ENCODE measurements around the gene ATOH8.

The ATOH8 gene

DNA sequence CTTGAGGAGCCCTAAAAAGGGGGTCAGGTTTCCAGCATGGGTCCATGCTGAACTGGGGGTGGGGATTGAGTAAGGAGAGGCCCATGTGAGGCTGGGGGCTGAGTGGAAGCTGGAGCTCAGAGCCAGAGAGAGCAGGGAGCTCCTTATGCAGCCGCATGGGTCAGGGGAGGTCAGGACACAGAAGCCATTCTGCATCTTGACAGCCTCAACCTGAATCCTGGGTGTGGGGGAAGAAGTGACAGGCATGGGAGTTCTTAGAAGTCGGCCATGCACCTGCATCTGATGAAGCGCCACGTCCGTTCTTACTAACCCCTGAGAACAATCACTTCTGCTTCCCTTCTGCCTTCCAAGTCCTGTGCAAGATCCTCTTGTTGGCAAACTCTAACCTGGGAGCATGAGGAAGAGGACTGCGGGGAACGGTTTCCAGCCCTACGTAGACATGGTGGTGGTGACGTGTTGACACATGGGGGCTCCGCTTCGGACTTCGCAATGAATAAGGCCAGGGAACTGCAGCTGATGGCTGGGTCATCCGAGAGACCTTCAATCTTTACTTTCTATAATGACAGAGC lies 37.4 kb upstream of the ATOH8 start:
- H3K27ac ChIP-seq = no peak overlapping the region
- TF ChIP-seq, protein P1, sequence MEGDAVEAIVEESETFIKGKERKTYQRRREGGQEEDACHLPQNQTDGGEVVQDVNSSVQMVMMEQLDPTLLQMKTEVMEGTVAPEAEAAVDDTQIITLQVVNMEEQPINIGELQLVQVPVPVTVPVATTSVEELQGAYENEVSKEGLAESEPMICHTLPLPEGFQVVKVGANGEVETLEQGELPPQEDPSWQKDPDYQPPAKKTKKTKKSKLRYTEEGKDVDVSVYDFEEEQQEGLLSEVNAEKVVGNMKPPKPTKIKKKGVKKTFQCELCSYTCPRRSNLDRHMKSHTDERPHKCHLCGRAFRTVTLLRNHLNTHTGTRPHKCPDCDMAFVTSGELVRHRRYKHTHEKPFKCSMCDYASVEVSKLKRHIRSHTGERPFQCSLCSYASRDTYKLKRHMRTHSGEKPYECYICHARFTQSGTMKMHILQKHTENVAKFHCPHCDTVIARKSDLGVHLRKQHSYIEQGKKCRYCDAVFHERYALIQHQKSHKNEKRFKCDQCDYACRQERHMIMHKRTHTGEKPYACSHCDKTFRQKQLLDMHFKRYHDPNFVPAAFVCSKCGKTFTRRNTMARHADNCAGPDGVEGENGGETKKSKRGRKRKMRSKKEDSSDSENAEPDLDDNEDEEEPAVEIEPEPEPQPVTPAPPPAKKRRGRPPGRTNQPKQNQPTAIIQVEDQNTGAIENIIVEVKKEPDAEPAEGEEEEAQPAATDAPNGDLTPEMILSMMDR (IDR thresholded peaks at IDR 0.05; ENCODE audit: low read depth, low read length, missing control alignments) = no peak
- H3K27me3 ChIP-seq (replicated peaks) = no peaks in the 10 kb centered on the region
- in situ Hi-C loops (cut with HindIII; ENCODE audit: low pct_ligation_motif_present, low sequenced_read_pairs) = loop anchor here (25.0 kb wide), 1 partner anchor 96 kb away; no protein-coding TSS in a partner anchor
- no peak for DNase-seq
- no peak overlapping the region for H3K4me3 ChIP-seq (ENCODE audit: low read depth, low read length)
- H3K36me3 ChIP-seq (replicated peaks) = no peaks in the 10 kb centered on the region

DNA sequence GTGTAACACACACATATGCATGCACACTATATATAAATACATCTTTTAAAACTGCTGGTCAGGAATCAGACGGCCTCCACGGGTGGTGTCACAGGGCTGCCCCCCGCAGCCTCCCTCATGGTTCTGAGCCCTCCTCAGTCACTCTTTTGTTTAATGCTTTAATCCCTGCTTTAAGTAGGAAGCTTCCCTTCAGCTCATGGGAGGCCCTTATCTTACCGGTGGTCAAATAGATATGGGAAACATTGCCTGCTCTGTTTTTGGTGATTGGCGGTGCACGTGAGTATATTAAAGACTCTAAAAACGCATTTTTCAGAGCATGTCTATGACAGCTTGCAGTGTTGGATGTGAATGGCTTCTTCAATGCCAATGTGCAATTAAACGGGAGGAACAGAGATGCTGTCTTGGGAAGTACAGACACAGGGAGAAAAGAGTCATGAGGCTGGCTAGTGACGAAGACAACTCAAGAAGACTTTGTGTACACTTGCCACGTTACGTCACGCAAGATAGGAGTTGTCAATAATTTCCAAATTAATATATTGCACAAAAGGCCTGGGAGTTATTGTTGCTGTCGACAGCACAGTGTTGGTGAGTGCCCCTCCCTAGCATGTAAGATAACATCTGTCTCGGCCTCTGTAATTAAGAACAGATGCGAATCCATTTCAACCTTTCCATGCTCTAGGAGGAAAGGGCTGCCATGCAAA lies 36.3 kb upstream of the ATOH8 start:
- TF ChIP-seq, protein P1 (IDR thresholded peaks at IDR 0.05; ENCODE audit: low read depth, low read length, missing control alignments) = no peak
- in situ Hi-C loops (cut with HindIII; ENCODE audit: low pct_ligation_motif_present, low sequenced_read_pairs) = loop anchor here (25.0 kb wide), 1 partner anchor 95 kb away; no protein-coding TSS in a partner anchor
- Histone ChIP-seq H3K27me3 (replicated peaks) (no peaks in the 10 kb centered on the region), H3K27ac (no peak overlapping the region), H3K4me3 (ENCODE audit: low read depth, low read length) (no peak overlapping the region), H3K36me3 (replicated peaks) (no peaks in the 10 kb centered on the region)
- no peak for DNase-seq

DNA sequence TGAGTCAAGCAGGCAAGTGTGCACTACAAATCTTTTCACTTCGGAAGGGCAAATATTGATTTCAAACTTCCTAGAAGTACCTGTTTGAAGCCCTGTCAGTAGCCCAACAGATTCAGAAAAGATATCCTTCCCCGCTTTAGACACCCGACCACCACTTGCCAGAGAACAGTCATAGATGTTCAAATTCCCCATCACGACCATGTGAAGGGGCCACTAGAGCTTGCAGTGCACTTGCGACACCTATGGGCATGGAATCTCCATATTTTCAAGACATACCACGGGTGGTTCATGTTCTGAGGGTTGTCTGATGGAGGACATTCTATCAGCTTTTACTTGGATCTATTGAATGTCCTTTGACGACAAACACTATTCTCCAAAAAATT lies 35.8 kb upstream of the ATOH8 start:
- no peak for DNase-seq
- no peaks in the 10 kb centered on the region for H3K27me3 ChIP-seq (replicated peaks)
- H3K36me3 ChIP-seq (replicated peaks) = no peaks in the 10 kb centered on the region
- no peak overlapping the region for H3K27ac ChIP-seq
- no peak overlapping the region for H3K4me3 ChIP-seq (ENCODE audit: low read depth, low read length)
- TF ChIP-seq, protein P1 (IDR thresholded peaks at IDR 0.05; ENCODE audit: low read depth, low read length, missing control alignments) = peak; percentile 30
- in situ Hi-C loops (cut with HindIII; ENCODE audit: low pct_ligation_motif_present, low sequenced_read_pairs) = loop anchor here (25.0 kb wide), 1 partner anchor 94 kb away; no protein-coding TSS in a partner anchor

DNA sequence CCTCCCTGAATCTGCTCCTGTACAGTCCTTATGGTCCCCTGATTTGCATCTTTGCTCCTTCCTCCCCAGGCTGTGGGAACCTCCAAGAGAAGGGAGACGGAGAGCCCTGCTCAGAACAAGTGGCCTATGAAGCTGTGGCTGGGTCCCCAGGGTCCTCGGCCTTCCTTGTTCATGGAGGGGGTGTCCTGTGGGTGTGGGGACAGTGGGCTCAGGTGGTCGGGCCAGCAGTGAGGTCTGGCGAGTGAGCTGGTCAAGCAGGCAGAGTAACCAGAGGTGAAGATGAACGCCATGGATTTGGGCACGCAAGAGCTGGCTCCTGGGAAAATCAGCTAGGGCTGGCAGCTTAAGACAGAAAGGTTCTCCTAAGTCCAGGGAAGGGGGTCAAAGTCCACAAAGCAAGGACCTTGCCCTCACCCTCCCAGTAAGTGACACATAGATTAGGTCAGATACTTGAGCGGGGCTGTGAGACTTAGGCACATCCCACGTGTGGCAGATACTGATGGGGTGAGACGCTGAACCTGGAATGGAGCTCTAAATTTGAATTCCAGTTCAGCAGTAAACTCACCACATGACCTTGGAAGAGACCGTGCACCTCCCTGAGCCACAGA lies 34.8 kb upstream of the ATOH8 start:
- DNase-seq = no peak
- TF ChIP-seq, protein P1 (IDR thresholded peaks at IDR 0.05; ENCODE audit: low read depth, low read length, missing control alignments) = no peak
- Histone ChIP-seq H3K4me3 (ENCODE audit: low read depth, low read length) (no peak overlapping the region), H3K27ac (no peak overlapping the region), H3K27me3 (replicated peaks) (no peaks in the 10 kb centered on the region), H3K36me3 (replicated peaks) (no peaks in the 10 kb centered on the region)
- in situ Hi-C loops (cut with HindIII; ENCODE audit: low pct_ligation_motif_present, low sequenced_read_pairs) = loop anchor here (25.0 kb wide), 1 partner anchor 93 kb away; no protein-coding TSS in a partner anchor

DNA sequence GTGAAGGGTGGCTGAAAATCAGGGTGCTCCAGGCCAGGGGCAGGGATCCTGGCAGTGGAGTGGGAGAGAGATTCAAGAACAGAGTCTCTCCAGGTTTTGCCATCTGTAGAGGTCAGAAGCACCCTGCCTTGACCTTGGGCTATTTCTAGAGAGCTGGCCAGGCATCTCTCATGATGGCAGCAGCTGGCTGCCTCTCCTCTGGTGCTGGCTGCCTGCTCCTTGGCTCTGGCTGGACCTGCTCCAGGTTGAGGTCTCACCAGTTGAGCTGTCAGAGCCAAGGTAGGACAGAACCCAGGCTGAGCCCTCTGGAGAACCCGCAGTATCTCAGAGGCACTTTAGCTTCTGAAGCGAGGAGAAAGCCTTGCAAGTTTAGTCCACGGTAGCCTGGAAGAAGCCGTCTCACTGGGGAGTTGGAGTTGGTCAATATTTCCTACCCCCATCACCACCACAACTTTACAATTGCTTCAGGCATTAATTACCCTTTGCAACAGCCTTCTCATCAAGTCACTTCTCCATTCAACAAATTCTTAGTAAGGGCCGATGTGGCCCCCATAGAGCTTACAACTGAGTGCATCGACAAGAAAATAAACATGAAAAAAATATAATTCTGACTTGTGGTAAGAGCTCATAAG lies 34.1 kb upstream of the ATOH8 start:
- Histone ChIP-seq H3K27ac (no peak overlapping the region), H3K27me3 (replicated peaks) (no peaks in the 10 kb centered on the region), H3K36me3 (replicated peaks) (no peaks in the 10 kb centered on the region), H3K4me3 (ENCODE audit: low read depth, low read length) (no peak overlapping the region)
- TF ChIP-seq, protein P1 (IDR thresholded peaks at IDR 0.05; ENCODE audit: low read depth, low read length, missing control alignments) = no peak
- no peak for DNase-seq
- in situ Hi-C loops (cut with HindIII; ENCODE audit: low pct_ligation_motif_present, low sequenced_read_pairs) = loop anchor here (25.0 kb wide), 1 partner anchor 93 kb away; no protein-coding TSS in a partner anchor
